GM18858 (cell line): ENCODE results near the gene NHP2.
"Not testable (repeated sequence)": the region's sequence is repeated elsewhere in the genome, so short reads cannot be mapped to it uniquely, and the experiment has no call there.

Experiments used
- ATAC-seq: cut with Tn5 transposase; IDR thresholded peaks from one replicate; pipeline ENCODE4 v1.9.1; 2021; ENCODE audit not compliant: unreplicated experiment

Gene NHP2

DNA sequence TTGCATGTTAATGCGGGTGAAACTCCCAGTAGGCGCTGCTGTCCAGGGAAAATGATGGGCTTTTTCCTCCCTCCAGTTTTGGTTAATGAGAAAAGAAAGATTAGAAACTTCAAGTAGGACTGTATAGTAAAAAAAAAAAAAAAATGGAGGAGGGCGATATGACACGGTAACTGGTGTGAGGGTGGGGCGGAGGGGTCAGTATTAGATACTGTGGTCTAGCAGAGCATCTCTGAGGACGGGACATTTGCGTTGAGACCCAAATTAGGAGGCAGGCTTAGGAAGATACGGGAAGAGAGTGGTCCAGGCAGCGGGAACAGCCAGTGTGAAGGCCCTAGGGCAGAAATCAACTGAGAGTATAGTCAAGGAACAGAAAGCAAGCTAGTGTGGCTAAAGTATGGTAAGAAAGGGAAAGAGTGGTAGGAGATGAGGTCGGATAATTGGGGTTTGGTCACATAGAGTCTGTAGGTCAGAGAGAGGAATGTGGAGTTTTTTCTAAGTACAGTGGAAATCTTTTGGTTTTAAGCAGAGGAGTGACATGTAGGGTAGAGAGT, 22.2 kb downstream of the NHP2 start:
- ATAC-seq: no peak

DNA sequence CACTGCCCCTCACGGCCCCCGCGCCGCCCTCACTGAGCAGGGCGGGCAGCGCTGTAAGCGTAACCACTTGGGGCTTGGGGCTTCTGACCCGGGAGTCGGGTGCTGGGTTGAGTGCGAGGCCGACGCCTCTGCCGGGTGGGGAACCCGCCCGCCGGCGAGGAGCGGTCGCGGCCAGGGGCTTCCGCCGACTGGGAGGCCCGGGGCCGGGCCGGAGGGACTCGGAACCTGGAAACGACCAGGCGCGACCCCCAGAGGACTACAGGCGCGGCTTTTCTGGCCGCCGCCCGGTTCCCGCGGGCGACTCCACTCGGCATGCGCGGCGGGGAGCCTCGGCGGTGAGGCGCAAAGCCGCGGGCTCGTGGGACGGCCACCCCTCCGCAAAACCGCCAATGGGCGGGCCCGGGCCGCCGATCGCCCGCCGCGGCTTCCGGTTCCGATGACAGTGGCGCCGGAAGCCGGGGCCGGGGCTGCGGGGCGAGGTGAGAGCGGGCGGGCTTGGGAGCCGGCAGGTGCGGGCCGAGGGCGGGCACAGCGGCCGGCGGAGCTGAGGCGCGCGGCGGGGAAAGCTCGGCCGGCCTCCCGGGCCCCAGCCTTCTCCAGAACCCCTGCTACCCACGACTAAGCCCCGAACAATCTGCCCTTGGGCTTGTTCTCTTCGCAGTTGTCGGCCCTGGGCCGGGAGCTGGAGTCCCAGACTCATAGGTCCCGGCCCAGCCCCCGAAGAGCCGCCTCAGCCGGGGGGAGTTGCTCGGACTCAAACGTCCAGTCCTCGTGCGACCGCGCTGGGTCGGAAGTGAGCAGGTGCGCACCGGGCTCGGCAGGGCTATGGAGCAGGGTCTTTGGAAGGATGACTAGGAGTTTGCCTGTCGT, 22.9 kb downstream of the NHP2 start, which contains the start of gene RMND5B:
RMND5B (plus strand) TSS at position 439 of the 870 bp plus-strand sequence. CDS start 7,106 bp downstream, outside the sequence.
- ATAC-seq: peak; percentile 82

DNA sequence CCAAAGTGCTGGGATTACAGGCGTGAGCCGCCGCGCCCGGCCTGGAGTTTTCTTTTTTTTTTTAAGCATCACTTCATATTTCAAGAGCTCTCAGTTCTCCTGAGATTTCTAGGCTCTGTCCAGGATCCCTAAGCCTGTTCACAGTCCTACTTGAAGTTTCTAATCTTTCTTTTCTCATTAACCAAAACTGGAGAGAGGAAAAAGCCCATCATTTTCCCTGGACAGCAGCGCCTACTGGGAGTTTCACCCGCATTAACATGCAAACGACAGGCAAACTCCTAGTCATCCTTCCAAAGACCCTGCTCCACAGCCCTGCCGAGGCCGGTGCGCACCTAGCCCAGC, 23.5 kb downstream of the NHP2 start:
- not testable (repeated sequence) for ATAC-seq

DNA sequence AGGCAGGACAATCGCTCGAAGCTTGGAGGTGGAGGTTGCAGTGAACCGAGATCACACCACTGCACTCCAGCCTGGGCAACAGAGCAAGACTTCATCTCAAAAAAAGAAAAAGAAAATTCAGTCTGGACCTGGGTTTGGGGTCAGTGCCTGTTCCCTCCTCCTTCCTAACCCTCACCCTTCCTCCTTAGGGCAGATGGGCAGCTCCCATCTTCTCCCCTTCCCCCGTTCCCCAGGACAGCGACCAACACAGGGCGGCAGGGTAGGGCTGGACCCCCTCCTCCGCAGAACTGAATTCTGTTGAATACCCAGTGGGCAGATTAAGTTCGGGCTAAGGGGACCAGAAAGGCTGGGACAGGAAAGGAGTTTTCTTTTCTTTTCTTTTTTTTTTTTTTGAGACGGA, 24.4 kb downstream of the NHP2 start:
- no peak for ATAC-seq

DNA sequence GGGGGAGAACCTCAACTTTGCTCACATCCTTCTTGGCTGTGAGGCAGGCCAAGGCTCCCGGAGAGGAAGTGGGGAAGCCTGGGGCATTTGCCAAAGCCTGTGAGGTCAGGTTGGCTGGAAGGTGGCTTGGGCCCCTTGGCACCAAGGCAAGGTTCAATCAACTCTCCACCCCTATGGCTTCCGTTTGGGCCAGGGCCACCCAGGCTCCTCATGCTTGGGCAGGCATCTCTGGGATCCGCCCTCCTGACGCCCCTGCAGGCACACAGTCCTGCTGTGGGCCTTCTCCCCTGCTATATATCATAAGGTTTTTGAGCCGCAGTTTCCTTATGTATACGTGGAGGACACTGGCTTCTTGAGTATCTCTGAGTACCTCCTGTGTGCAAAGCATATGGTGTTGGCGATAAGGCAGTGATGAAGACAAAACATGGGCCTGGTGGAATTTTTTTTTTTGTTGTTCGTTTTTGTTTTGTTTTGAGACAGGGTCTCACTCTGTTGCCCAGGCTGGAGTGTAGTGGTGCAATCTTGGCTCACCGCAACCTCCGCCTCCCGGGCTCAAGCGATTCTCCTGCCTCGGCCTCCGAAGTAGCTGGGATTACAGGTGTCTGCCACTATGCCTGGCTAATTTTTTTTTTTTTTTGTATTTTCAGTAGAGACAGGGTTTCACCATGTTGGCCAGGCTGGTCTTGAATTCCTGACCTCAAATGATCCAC, 26.2 kb downstream of the NHP2 start:
- ATAC-seq: not testable (repeated sequence)

DNA sequence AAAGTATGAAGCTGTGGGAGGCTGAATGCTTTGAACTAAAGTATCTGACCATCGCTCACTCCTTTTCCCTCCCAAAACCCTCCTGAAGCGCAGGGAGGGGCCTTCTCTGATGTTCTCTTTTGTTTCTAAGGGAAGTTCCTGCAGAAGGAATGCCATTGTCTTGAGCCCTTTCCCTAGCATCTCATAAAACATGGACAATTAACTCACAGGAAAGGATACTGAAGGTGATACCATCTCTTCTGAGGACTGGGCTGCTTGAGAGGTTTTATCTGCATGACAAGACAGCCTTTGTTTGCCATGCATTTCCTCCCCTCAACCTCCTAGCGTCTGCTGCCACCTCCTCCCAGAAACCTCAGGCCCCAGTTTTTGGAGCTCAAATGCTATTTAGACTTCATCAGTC, 27.1 kb downstream of the NHP2 start:
- ATAC-seq: no peak

DNA sequence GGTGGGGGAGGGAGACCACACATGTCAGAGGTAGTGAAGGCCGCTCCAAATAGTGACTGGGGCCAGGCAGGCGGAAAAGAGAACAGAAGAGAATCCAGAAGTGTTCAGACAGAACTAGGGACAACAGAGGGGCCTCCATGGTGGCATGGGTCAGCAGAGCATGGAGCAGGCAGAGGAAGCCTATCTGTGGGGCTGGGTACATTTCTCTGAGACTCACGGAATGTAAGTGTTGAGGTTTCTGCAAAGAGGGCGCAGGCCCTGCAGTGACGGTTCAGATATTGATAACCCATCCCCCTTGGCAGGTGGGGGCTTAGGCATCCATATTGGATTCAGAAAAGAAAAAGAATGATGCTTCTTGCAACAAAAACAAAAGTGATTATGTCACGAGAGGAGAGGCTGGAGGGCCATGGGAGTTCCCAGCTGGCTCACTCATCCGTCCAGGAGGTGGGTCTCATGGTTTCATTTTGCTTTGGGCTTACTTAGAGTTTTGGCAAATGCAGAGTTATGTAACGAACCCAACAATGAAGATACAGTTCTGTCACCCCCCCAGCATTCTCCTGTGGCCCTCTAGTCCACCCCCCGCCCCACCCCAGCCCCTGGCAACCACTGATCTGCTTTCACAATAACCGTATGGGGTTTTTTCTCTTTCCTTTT, 28.3 kb downstream of the NHP2 start:
- ATAC-seq: no peak

DNA sequence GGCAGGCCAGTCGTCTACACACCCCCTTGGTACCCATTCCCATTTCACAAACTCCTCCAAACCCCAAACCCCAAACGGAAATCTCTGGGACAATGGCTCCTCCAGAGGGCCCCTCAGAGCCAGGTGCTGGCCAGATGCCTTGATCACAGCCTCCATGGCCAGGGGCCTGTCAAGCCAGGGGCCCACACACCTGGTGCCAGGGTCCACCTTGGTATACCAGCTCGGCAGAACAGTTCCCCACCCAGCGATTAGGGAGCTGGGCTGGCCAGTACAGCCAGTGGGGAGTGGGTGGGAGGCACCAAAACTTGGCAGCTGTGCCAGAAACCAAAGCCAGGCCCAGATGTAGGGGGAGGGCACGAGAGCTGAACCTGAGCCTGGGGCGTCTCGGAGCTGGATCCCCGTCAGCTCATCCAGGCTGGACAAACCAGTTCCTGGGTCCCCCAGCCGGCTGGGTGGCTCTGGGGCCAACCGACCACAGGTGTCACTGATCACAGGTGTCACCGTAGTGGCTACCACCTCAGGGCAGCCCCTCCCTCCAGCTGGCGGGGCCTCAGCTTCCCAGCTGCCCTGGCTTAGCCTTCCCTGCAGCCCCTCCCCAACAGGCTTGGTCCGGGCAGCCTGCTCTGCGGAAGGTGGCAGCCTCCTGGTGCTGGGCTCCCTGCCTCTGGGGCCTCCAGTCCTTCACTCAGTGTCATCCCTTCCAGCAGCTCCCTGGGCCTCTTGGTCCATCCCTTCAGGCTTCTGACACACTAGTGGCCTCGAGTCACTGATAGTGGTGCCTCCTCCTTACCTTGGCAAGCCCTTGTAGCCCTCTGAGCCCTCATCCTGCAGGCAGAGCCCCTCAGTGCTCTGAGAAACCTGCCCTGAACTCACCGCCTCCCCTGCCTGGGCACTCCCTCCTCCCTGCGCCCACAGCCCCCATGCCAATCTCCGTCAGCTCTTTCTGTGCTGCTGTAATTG, 29.4 kb downstream of the NHP2 start:
- ATAC-seq: no peak

DNA sequence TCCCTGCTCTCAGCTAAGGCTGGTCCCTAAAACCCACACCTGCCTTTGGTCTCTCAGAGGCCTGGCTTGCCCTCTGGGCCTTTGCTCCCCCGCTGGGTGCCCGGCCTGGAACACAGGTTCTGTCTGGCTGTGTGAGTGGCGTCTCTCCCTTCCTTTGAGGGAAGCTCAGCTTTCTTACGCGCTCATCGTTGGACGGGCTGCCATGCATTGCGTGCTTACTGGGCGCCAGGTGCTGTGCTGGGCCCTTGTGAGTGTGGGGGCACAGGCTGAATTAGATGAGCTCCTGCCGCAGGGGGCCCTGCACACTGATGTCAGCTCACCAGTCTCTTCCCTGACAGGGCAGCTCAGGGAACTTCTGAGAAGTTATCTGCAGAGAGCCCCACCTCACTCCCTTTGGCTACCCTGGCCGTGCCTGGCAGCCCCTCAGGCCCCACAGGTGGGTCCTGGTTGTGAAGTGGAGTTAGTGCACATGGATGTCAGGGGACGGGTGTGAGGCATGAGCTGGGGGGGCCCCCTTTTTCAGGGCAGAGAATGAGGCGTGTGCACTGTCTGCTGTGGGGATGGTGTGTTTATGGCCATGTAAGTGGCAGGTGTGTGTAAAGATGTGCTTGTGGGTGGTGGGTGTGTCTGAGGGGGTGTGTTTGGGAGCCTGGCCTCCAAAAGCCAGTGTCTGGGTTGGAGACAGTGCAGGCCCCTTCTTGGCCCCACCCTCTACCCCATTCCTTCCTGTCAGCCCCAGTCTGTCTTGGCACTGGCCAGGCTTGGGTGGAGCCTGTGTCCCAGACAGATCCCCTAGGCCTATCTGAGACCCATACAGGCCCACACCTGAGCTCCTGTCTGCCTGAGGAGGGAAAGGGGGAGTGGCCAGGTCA, 30.4 kb downstream of the NHP2 start:
- no peak for ATAC-seq

DNA sequence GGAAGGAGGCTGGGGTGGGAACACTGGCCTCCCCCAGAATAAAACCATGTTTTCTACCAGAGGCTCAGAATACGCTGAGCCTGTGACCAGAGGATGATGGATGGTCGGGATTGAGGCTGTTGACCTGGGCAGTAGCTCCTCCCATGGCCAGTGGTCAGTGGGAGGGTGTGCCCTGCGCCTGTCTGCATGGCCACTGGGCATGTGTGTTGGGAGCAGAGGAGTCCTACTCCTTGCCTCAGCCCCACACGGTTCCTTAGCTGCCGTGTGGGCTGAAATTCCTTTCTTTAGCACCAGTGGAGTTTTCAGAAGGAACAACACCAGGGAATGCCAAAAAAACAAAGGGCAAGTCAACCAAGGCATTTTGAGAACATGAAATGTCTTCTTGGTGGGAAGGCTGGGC, 31.3 kb downstream of the NHP2 start:
- no peak for ATAC-seq

DNA sequence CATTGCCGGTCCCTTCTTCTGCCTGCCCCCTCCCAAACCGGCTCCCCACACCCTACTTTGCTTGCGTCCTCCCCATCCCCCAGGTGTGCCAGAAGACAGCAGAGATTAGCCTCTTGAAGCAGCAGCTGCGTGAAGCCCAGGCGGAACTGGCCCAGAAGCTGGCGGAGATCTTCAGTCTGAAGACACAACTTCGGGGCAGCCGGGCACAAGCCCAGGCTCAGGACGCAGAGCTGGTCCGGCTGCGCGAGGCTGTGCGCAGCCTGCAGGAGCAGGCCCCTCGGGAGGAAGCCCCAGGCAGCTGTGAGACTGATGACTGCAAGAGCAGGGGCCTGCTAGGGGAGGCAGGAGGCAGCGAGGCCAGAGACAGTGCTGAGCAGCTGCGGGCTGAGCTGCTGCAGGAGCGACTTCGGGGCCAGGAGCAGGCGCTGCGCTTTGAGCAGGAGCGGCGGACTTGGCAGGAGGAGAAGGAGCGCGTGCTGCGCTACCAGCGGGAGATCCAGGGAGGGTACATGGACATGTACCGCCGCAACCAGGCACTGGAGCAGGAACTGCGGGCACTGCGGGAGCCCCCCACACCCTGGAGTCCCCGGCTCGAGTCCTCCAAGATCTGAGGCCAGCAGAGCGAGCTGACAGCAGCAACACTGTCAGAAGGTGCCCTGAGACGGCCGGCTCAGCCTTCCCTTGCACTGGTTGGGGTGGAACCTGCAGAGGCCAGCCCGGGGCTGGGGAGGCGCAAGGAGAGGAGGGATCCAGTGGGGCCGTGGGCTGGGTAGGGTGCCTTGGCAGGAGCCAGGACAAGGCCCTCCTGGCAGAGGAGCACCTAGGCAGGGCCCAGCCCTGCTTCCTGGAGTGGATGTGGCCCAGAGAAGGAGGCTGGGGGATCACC, 32.1 kb downstream of the NHP2 start:
- ATAC-seq: no peak

DNA sequence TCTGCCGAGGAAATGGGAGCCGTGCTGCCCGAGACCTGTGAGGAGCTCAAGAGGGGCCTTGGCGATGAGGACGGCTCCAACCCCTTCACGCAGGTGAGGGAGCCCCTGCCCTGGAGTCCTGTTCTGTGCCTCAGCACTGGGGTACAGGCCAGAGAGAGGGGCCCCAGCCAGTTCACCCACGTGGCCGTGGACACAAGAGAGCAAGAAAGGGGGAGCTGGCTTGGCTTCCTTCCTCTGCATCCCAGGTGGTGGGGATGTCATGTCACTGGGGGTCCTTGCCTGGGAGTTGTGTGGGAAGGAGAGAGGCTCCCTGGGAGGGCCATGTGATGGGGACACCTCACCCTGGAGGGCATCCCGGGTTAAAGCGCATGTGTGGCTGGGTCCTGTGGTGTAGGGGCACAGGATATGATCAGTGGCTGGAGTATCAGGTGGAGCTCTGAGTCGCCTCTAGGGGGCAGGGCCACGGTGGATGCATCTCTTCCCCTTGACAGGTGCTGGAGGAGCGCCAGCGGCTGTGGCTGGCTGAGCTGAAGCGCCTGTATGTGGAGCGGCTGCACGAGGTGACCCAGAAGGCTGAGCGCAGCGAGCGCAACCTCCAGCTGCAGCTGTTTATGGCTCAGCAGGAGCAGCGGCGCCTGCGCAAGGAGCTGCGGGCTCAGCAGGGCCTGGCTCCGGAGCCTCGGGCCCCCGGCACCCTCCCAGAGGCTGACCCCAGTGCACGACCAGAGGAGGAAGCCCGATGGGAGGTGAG, 32.9 kb downstream of the NHP2 start:
- peak; percentile 83 for ATAC-seq

DNA sequence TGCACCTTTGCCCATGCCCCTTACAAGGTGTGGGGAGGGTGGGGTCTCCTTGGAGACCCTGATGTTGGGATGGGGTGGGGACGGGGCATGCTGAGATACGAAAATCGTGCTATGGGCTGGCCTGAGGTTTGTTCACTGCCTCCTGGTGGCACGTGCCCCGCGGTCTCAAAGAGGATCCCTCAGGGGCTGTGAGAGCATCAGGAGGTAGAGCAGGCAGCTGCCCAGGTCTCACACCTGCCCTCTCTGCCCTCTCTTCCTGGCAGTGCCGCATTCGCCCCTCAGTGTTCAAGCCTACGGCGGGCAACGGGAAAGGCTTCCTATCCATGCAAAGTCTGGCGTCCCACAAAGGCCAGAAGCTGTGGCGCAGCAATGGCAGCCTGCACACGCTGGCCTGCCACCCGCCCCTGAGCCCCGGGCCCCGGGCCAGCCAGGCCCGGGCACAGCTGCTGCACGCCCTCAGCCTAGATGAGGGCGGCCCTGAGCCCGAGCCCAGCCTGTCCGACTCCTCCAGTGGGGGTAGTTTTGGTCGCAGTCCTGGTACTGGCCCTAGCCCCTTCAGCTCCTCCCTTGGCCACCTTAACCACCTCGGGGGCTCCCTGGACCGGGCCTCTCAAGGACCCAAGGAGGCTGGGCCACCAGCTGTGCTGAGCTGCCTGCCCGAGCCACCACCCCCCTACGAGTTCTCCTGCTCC, 33.6 kb downstream of the NHP2 start:
- ATAC-seq: no peak

DNA sequence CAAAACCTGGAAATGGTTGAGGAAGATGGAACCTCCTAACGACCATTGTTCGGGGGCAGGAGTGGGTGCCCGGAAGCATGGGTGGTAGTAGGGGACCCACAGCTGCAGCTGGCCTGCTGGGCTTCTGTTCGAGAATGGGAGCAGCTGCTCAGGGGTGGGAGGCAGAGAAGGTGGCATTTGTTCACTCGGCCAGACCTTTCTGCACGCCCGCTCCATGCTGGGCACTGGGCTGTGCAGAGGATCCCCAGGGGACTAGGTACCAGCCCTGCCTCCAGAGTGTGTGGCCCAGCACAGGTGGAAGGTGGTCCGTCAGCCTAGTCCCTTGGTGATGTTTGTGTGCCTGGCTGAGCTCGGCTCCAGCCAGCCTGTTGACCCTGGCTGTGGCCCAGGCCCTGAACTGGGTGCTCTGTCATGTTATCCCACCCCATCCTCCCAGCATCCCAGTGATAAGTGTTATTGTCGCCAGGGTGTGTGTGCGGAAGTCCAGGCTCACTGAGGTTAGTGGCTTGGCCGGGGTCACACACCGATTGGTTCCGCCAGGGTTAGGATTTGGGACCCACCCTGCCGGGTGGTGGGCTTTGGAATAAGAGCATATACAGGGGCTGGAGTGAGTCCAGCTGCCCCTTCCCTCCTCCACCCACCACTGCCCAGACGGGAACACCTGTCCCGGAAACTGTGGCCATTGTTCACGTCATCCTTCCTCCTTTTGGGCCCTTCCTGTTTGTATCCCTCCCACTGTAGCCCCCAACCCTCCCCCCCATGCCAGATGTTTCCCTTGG, 35.6 kb downstream of the NHP2 start:
- ATAC-seq: no peak

DNA sequence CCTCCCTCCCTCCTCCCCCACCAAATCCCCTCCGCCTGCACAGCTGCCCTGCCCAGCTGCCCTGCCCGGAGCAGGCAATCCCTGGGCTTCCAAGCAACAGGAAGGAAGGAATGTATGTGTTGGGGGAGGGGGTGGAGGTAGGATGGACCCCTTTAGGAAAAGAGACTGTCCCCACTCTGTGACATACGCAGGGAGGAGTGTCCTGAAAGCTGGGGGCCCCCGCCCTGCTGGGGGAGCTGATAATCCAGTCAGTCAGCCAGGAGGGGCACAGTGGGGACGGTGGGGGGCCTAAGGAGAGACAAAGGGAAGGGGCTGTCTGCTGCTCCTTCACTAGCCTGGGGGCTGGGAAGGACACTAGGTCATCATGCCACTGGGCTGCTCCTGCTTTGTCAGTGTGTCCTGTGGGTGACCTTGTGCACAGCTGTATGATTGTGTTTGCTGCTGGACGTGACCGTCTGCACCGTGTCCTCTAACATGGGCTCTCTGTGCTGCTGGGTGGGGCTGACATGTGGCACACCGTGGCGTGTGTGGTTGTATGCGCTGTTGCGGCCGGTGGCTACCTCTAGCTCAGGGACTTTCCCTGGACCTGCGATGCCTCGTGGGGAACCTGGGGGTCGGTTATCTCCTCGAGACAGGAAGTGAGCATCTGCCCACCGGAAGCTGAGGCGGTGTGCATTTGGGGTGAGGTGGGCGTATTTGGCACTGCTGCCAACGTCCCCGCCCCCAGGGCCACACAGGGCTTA, 37.4 kb downstream of the NHP2 start:
- no peak for ATAC-seq

DNA sequence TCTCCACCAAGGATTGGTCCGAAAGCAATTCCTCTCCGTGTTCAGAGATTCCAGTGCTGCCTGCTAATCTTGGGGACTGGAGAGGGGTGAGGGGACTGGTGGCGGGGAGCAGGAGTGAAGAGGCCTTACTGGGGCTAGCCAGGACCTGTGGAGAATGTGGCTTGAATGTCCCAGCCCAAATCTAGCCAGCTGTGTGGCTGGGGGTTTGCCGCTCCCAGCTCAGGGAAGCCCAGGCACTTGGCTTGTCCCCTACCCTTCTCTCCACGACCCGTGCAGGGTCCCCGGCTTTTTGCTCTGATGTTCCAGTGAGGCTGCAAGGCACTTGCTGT, 37.9 kb downstream of the NHP2 start:
- no peak for ATAC-seq
